GM12865 (cell line): ENCODE data around the gene TTC28.

Source experiments
- DNase-seq: peaks from one replicate; pipeline ENCODE4 v3.0.0; 2010; ENCODE audit warnings: low read depth
- H3K4me3 ChIP-seq: 2 replicates; pipeline ENCODE4 v1.5.1; 2011; ENCODE audit warnings: mild to moderate bottlenecking, low read depth, low read length, control low read depth
- TF ChIP-seq, protein P1 (sequence below): IDR thresholded peaks from 2 replicates; pipeline ENCODE4 v1.5.1; 2011; ENCODE audit warnings: low read length, control low read depth, low read depth, inconsistent platforms; ENCODE audit not compliant: insufficient read depth; ENCODE audit errors: missing control alignments

Gene TTC28

GRCh38 chr22:28333088-28333487, 346.6 kb downstream of the TTC28 start:
- no peak overlapping the region for H3K4me3 ChIP-seq
- TF ChIP-seq, protein P1, sequence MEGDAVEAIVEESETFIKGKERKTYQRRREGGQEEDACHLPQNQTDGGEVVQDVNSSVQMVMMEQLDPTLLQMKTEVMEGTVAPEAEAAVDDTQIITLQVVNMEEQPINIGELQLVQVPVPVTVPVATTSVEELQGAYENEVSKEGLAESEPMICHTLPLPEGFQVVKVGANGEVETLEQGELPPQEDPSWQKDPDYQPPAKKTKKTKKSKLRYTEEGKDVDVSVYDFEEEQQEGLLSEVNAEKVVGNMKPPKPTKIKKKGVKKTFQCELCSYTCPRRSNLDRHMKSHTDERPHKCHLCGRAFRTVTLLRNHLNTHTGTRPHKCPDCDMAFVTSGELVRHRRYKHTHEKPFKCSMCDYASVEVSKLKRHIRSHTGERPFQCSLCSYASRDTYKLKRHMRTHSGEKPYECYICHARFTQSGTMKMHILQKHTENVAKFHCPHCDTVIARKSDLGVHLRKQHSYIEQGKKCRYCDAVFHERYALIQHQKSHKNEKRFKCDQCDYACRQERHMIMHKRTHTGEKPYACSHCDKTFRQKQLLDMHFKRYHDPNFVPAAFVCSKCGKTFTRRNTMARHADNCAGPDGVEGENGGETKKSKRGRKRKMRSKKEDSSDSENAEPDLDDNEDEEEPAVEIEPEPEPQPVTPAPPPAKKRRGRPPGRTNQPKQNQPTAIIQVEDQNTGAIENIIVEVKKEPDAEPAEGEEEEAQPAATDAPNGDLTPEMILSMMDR, result no peak
- no peak for DNase-seq

- DNase-seq, result no peak
- TF ChIP-seq, protein P1, result no peak
- H3K4me3 ChIP-seq, result no peak overlapping the region
Measured at GRCh38 chr22:28332410-28332809, 347.2 kb downstream of the TTC28 start.

GRCh38 chr22:28331695-28332094, 347.9 kb downstream of the TTC28 start:
- no peak overlapping the region for H3K4me3 ChIP-seq
- DNase-seq, result no peak
- TF ChIP-seq, protein P1, result no peak

GRCh38 chr22:28329186-28330073, 350.2 kb downstream of the TTC28 start:
- H3K4me3 ChIP-seq, result no peak overlapping the region
- TF ChIP-seq, protein P1, result no peak
- DNase-seq, result no peak

DNA sequence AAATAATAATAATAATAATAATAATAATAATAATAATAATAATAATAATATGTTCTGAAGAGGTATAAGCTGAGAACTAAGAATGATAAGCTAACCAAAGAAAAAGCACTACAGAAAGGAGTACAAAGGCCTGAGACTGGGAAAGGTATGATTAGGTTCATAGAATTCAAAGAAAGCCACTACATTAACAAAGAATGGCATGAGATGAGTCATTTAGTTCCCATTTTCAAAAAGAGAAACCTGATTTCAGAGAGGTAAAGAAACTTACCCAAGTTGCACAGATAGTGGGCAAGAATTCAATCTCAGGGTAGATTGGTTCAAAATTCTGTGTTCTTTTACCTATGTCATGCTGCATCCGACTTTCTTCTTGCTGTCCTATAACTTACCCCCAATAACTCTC, 350.9 kb downstream of the TTC28 start:
- DNase-seq, result no peak
- TF ChIP-seq, protein P1, result no peak
- no peak overlapping the region for H3K4me3 ChIP-seq

GRCh38 chr22:28316014-28316413, 363.6 kb downstream of the TTC28 start:
- no peak for DNase-seq
- TF ChIP-seq, protein P1, result no peak
- H3K4me3 ChIP-seq, result no peak overlapping the region
